Ovary (tissue), 9 donors: ENCODE results near the gene ELAC2. TPM values are rescaled to one million over a fixed set of nuclear protein-coding genes. Genes with fewer than 3 reads are reported as not detected.

Source experiments
- DNase-seq, 5 donors: peaks; one replicate each; pipeline ENCODE4 v3.0.0-alpha.2; 2019 to 2020
- H3K27ac ChIP-seq, 2 donors: fragments of 200-600 bp; one replicate each; pipeline versions ENCODE4 v1.5.1 to v1.8.0; 2019 to 2022
- H3K27me3 ChIP-seq: fragments of 200-600 bp; one replicate; pipeline ENCODE4 v1.8.0; 2022
- H3K36me3 ChIP-seq: fragments of 200-600 bp; sonication (generic); one replicate; pipeline ENCODE4 v1.5.1; 2019
- H3K4me1 ChIP-seq: one replicate; pipeline ENCODE4 v1.8.1; 2013; ENCODE audit warnings: mild to moderate bottlenecking, moderate library complexity; ENCODE audit not compliant: insufficient read depth
- H3K4me3 ChIP-seq: fragments of 200-600 bp; sonication (generic); one replicate; pipeline ENCODE4 v1.5.1; 2017
- H3K9me3 ChIP-seq, 2 donors: fragments of 200-600 bp in 1 of 2; sonication (generic) in 1 of 2; one replicate each; pipeline versions ENCODE4 v1.5.1 to v1.8.1; 2013 to 2019; ENCODE audit warnings: mild to moderate bottlenecking in 1 of 2, moderate library complexity in 1 of 2
- CTCF ChIP-seq, 3 donors: fragments of 450-650 bp in 2 of 3; fragments of 200-600 bp in 1 of 3; IDR thresholded peaks; one replicate each; pipeline versions ENCODE4 v1.5.1 to v1.8.0; 2016 to 2022; ENCODE audit warnings: antibody characterized with exemption in 3 of 3, mild to moderate bottlenecking in 1 of 3
- EP300 ChIP-seq: sonication (generic); formaldehyde crosslinking; IDR thresholded peaks from one replicate; pipeline ENCODE4 v1.6.1; 2017; ENCODE audit warnings: antibody characterized with exemption
- POLR2A ChIP-seq: fragments of 450-650 bp; IDR thresholded peaks from one replicate; pipeline ENCODE4 v1.6.1; 2017; ENCODE audit warnings: antibody characterized with exemption, mild to moderate bottlenecking, moderate library complexity
- WGBS, 3 donors: extraction: QIAGEN DNeasy Blood & Tissue Kit in 1 of 3; methylation state at CpG; one replicate each; pipeline versions ENCODE4 v1.1.5 to v1.1.7; 2013 to 2017; 5-methylcytosine and 5-hydroxymethylcytosine counted together
- intact Hi-C, 4 donors: fragments of 100-400 bp; cut with DNase I; formaldehyde crosslinking; loops; one replicate each; pipeline versions ENCODE4 v1.11.0 to v1.15.1; 2022 to 2023
- polyA plus RNA-seq, 2 donors: library from polyadenylated mRNA; stranded (reverse); fragments of 200-250 nt in 1 of 2; fragments of 350-450 nt in 1 of 2; fragmentation: Illumina TruSeq in 1 of 2; extraction: RNeasy Lipid Tissue Mini Kit (QIAGEN cat#74804) in 1 of 2; gene quantifications; one replicate each; pipeline ENCODE4 v1.2.3, GENCODE V29; 2013 to 2014
- total RNA-seq, 7 donors: library from RNA; depleted of rRNA in 2 of 7; stranded (reverse); fragments of >200 nt in 2 of 7; fragmentation: NEBNext Ultra II Directional in 3 of 7; extraction: Animal tissue kit (Norgen Biotek cat#: 25700) in 3 of 7; gene quantifications; one replicate each; pipeline versions ENCODE4 v1.1.0 to v1.2.4, GENCODE V29; 2016 to 2023
- donor health status: DM: no; HTN: no; CAD: no; lungs with moderate emphysema.
- donor health status: DM: no; HTN: no; CAD: no.
- donor health status: Bipolar disorder and iron deficiency.
- donor health status: DM: yes; HTN: yes; CAD: no.
- donor health status: DM: no; HTN: no; CAD: no.
- donor health status: DM: yes; HTN: yes; CAD: no.

ELAC2 gene
- total and polyA plus RNA-seq, 9 donors = 24.5 to 83.2 (median 38.4) TPM

- H3K27ac ChIP-seq = no peak overlapping the region
- H3K27me3 ChIP-seq = no peaks in the 10 kb centered on the region
- H3K4me1 ChIP-seq = no peaks in the 10 kb centered on the region
- TF ChIP-seq EP300 = no peak
- no peak for TF ChIP-seq POLR2A
- no peak for TF ChIP-seq CTCF (IDR thresholded peaks at IDR 0.05)
- H3K9me3 ChIP-seq = no peaks in the 10 kb centered on the region
- H3K36me3 ChIP-seq = no peaks in the 10 kb centered on the region
- intact Hi-C loops = no loop called here
- WGBS, 3 donors = 36 to 52% (median 36%) methylated on average over 5 of the region's 5 CpGs
- no peak for DNase-seq
- H3K4me3 ChIP-seq = no peak overlapping the region
Measured at GRCh38 chr17:13054666-13055065, 36.8 kb upstream of the ELAC2 start.

- no peak for DNase-seq
- no peak overlapping the region for H3K27ac ChIP-seq
- no peaks in the 10 kb centered on the region for H3K36me3 ChIP-seq
- intact Hi-C loops = no loop called here
- H3K27me3 ChIP-seq = no peaks in the 10 kb centered on the region
- no peak overlapping the region for H3K4me3 ChIP-seq
- no peaks in the 10 kb centered on the region for H3K4me1 ChIP-seq
- 66 to 79% (median 74%) methylated on average over 4 of the region's 4 CpGs for WGBS, 3 donors
- TF ChIP-seq POLR2A = no peak
- no peak for TF ChIP-seq EP300
- no peak for TF ChIP-seq CTCF (IDR thresholded peaks at IDR 0.05)
- H3K9me3 ChIP-seq = no peaks in the 10 kb centered on the region
Measured at GRCh38 chr17:13051915-13052314, 34.1 kb upstream of the ELAC2 start.

- H3K36me3 ChIP-seq = no peaks in the 10 kb centered on the region
- no peaks in the 10 kb centered on the region for H3K27me3 ChIP-seq
- no peaks in the 10 kb centered on the region for H3K4me1 ChIP-seq
- WGBS, 3 donors = 69 to 75% (median 71%) methylated on average over 16 of the region's 16 CpGs
- H3K9me3 ChIP-seq = no peaks in the 10 kb centered on the region
- no peak for TF ChIP-seq EP300
- no peak for TF ChIP-seq CTCF (IDR thresholded peaks at IDR 0.05)
- no peak for TF ChIP-seq POLR2A
- intact Hi-C loops = no loop called here
- H3K27ac ChIP-seq = no peak overlapping the region
- no peak overlapping the region for H3K4me3 ChIP-seq
- DNase-seq = no peak
Measured at GRCh38 chr17:13047011-13047606, 29.3 kb upstream of the ELAC2 start.

DNA sequence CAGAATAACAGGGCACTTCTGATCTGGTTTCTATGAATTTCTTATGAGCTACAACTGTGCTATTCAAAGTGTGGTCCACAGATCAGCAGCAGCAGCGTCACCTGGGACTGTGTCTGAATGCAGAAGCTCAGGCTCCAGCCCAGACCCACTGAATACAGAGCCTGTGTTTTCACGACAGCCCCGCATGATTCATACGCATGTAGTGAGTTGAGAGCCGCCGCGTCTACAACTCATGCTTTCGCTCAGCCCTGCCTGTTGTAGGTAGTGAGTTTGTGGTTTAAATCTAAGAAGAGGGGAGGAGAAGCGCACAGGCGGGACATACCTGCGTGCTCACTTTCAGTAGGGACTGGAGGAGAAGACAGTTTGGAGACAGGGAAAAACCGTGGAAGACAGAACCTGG lies 28.5 kb upstream of the ELAC2 start:
- no peaks in the 10 kb centered on the region for H3K4me1 ChIP-seq
- H3K36me3 ChIP-seq = no peaks in the 10 kb centered on the region
- H3K27me3 ChIP-seq = no peaks in the 10 kb centered on the region
- DNase-seq = no peak
- 80 to 88% (median 86%) methylated on average over 12 of the region's 12 CpGs for WGBS, 3 donors
- intact Hi-C loops = no loop called here
- no peaks in the 10 kb centered on the region for H3K9me3 ChIP-seq
- no peak overlapping the region for H3K27ac ChIP-seq
- H3K4me3 ChIP-seq = no peak overlapping the region
- TF ChIP-seq POLR2A (no peak), EP300 (no peak), CTCF (IDR thresholded peaks at IDR 0.05) (no peak)
